GM21717 (cell line): ENCODE data around the gene LARGE2.
"Not testable (repeated sequence)": the region's sequence is repeated elsewhere in the genome, so short reads cannot be mapped to it uniquely, and the experiment has no call there.

Experiments used
- ATAC-seq: cut with Tn5 transposase; IDR thresholded peaks from one replicate; pipeline ENCODE4 v1.9.1; 2021; ENCODE audit warnings: mild to moderate bottlenecking, moderate library complexity; ENCODE audit not compliant: unreplicated experiment

Gene LARGE2

GRCh38 chr11:45895553-45896259 lies 26.8 kb upstream of the LARGE2 start:
- no peak for ATAC-seq

- ATAC-seq = no peak
These were observed 26.0 kb upstream of the LARGE2 start for GRCh38 chr11:45896422-45896984.

- no peak for ATAC-seq
These were observed 24.9 kb upstream of the LARGE2 start for GRCh38 chr11:45897556-45897955.

GRCh38 chr11:45899086-45899447 lies 23.4 kb upstream of the LARGE2 start:
- ATAC-seq = no peak

GRCh38 chr11:45899448-45900174 lies 22.8 kb upstream of the LARGE2 start:
- ATAC-seq = no peak

- ATAC-seq = not testable (repeated sequence)
These were observed 22.2 kb upstream of the LARGE2 start for GRCh38 chr11:45900175-45900800.

GRCh38 chr11:45900916-45901617 lies 21.4 kb upstream of the LARGE2 start:
- no peak for ATAC-seq

- no peak for ATAC-seq
These were observed 20.8 kb upstream of the LARGE2 start for GRCh38 chr11:45901626-45902025.

- ATAC-seq = no peak
These were observed 19.7 kb upstream of the LARGE2 start for GRCh38 chr11:45902452-45903380.

GRCh38 chr11:45904309-45904915 lies 18.0 kb upstream of the LARGE2 start:
- ATAC-seq = no peak

GRCh38 chr11:45905095-45905494 lies 17.4 kb upstream of the LARGE2 start:
- no peak for ATAC-seq

- not testable (repeated sequence) for ATAC-seq
These were observed 16.9 kb upstream of the LARGE2 start for GRCh38 chr11:45905576-45905975.

GRCh38 chr11:45906096-45906682 lies 16.3 kb upstream of the LARGE2 start:
- no peak for ATAC-seq

- no peak for ATAC-seq
These were observed 15.4 kb upstream of the LARGE2 start, which contains the start of gene FREY1 for GRCh38 chr11:45906965-45907611. FREY1 (minus strand) TSS chr11:45907271; CDS start chr11:45907245, 26 bp downstream.

GRCh38 chr11:45907911-45908370 lies 14.5 kb upstream of the LARGE2 start:
- no peak for ATAC-seq

GRCh38 chr11:45909594-45910475 lies 12.6 kb upstream of the LARGE2 start:
- ATAC-seq = no peak

- ATAC-seq = no peak
These were observed 11.8 kb upstream of the LARGE2 start for GRCh38 chr11:45910623-45911022.
